HG03442 (cell line): Measurements from ENCODE around the gene WTIP.

Source experiments
- ATAC-seq: cut with Tn5 transposase; IDR thresholded peaks from one replicate; pipeline ENCODE4 v1.9.1; 2021; ENCODE audit warnings: mild to moderate bottlenecking, moderate library complexity; ENCODE audit not compliant: unreplicated experiment

WTIP gene

DNA sequence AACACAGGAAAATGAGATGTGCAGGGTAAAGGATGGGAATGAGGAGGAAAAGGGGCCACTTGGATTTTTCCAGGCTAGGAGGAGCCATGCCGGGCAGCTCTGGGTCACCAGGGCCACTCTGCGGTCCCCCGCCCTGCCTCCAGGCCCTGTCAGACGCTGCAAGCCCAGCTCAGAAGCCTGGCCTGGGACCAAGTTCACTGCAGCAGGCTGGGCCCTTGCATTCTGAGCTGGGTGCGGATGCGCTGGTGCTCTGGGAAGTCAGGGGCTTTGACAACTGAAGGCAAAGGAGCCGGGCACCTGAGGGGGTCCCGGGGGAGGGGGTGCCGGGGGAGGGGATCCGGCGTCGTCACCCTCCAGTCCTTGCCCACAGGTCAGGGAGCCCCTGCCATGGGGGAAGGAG lies 77.5 kb downstream of the WTIP start:
- no peak for ATAC-seq

DNA sequence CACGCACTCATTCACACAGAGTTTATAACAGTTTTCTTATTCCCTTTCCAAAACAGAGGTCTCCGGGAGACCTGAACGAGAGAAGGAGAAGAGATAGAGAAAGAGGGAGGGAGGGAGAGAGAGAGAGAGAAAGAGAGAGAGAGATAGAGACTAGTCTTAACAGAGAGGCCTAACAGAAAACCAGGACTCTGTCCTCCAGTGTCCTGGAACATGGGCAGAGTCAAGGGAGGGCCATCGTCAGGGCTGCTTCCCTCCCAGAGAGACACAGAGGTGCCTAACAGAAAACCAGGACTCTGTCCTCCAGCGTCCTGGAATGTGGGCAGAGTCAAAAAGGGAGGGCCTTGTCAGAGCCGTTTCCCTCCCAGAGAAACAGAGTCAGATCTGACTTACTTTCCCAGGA lies 78.7 kb downstream of the WTIP start:
- no peak for ATAC-seq
